Measurements from ENCODE around the gene PARVB. TPM values are rescaled to one million over a fixed set of nuclear protein-coding genes. Genes with fewer than 3 reads are reported as not detected.

Gene PARVB
- total and polyA plus RNA-seq, 8 donors = 3.8 to 27.3 (median 10.4) TPM

GRCh38 chr22:44046485-44047141, 22.5 kb downstream of the PARVB start:
- H3K4me3 ChIP-seq = no peak overlapping the region
- H3K27me3 ChIP-seq = no peaks in the 10 kb centered on the region
- no peak overlapping the region for H3K27ac ChIP-seq
- intact Hi-C loops (cut with DNase I) = no loop called here
- H3K4me1 ChIP-seq = no peaks in the 10 kb centered on the region
- WGBS, 2 donors = 63 to 65% methylated on average over 14 of the region's 14 CpGs
- DNase-seq = no peak
- H3K9me3 ChIP-seq = no peaks in the 10 kb centered on the region
- H3K36me3 ChIP-seq = no peaks in the 10 kb centered on the region
- ATAC-seq = no peak
- TF ChIP-seq CTCF (IDR thresholded peaks at IDR 0.05) = no peak
- no peak for FAIRE-seq

GRCh38 chr22:44047891-44048301, 23.8 kb downstream of the PARVB start:
- no peak for FAIRE-seq
- H3K4me3 ChIP-seq = no peak overlapping the region

GRCh38 chr22:44049486-44050231, 25.6 kb downstream of the PARVB start:
- WGBS, 2 donors = 77% methylated on average over 20 of the region's 20 CpGs
- intact Hi-C loops (cut with DNase I) = no loop called here
- no peak for TF ChIP-seq CTCF (IDR thresholded peaks at IDR 0.05)
- ATAC-seq (no peak), FAIRE-seq (no peak), DNase-seq (no peak)
- Histone ChIP-seq H3K9me3 (no peaks in the 10 kb centered on the region), H3K27ac (no peak overlapping the region), H3K4me1 (no peaks in the 10 kb centered on the region), H3K36me3 (no peaks in the 10 kb centered on the region), H3K4me3 (no peak overlapping the region), H3K27me3 (no peaks in the 10 kb centered on the region)

More at GRCh38 chr22:44047891-44048301, 23.8 kb downstream of the PARVB start:
- 90 to 94% methylated on average over 9 of the region's 9 CpGs for WGBS, 2 donors
- no peaks in the 10 kb centered on the region for H3K36me3 ChIP-seq
- TF ChIP-seq CTCF (IDR thresholded peaks at IDR 0.05) = no peak
- no peak overlapping the region for H3K27ac ChIP-seq
- H3K27me3 ChIP-seq = no peaks in the 10 kb centered on the region
- no peak for DNase-seq
- intact Hi-C loops (cut with DNase I) = no loop called here
- no peaks in the 10 kb centered on the region for H3K4me1 ChIP-seq
- no peak for ATAC-seq
- no peaks in the 10 kb centered on the region for H3K9me3 ChIP-seq

- intact Hi-C loops (cut with DNase I) = no loop called here
- TF ChIP-seq CTCF (IDR thresholded peaks at IDR 0.05) = no peak
- Histone ChIP-seq H3K36me3 (no peaks in the 10 kb centered on the region), H3K4me1 (no peaks in the 10 kb centered on the region), H3K9me3 (no peaks in the 10 kb centered on the region), H3K27me3 (no peaks in the 10 kb centered on the region), H3K27ac (no peak overlapping the region), H3K4me3 (no peak overlapping the region)
- DNase-seq = no peak
- no peak for FAIRE-seq
- ATAC-seq = no peak
- 71 to 77% methylated on average over 13 of the region's 13 CpGs for WGBS, 2 donors
Observed at GRCh38 chr22:44050766-44051355, 26.8 kb downstream of the PARVB start.
